ENCODE measurements around the gene PTPN22.

The PTPN22 gene

GRCh38 chr1:113871597-113872113, at the start of gene PTPN22:
Gene PTPN22 (minus strand): TSS chr1:113871712.
- no peak for DNase-seq

- no peak for DNase-seq
Measured at GRCh38 chr1:113918243-113918642, 46.7 kb upstream of the PTPN22 start.

- no peak for DNase-seq
Measured at GRCh38 chr1:113917400-113918082, 46.0 kb upstream of the PTPN22 start.

- DNase-seq: no peak
Measured at GRCh38 chr1:113916974-113917373, 45.5 kb upstream of the PTPN22 start.

DNA sequence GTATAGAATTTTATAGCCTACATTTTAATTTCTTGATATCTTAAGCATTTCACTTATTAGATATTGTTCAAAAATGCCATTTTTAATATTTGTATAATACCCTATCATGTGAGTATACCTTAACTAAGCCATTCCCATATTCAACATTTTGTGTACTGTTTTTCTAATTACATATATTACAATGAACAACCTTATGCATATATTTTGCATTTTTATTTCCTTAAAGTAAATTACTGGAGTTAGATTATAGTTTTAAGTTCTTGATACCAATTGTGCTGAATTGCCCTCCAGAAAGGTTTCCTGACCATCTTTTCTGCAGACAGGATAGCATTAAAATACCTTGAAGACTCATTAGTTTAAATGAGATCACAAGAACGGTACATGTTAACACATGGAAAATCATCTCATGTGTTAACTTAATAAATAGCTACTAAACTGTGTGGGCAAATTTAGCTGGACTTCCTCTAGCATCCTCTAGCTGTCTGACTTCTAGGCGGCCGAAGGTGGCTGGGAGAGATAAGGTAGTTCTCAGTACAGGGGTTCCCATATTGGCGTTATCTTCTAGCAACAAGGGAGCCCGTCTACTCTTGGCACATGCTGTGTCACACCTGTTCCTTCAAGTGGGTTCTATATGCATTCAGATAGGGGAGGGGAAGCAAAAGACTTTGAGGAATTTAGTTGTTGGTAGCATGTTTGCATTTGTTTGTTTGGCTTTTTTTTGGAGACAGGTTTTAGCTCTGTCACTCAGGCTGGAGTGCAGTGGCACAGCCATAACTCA, 42.6 kb upstream of the PTPN22 start:
- no peak for DNase-seq

- DNase-seq: no peak
Measured at GRCh38 chr1:113913312-113913668, 41.8 kb upstream of the PTPN22 start.

GRCh38 chr1:113912594-113913311, 41.2 kb upstream of the PTPN22 start:
- no peak for DNase-seq

DNA sequence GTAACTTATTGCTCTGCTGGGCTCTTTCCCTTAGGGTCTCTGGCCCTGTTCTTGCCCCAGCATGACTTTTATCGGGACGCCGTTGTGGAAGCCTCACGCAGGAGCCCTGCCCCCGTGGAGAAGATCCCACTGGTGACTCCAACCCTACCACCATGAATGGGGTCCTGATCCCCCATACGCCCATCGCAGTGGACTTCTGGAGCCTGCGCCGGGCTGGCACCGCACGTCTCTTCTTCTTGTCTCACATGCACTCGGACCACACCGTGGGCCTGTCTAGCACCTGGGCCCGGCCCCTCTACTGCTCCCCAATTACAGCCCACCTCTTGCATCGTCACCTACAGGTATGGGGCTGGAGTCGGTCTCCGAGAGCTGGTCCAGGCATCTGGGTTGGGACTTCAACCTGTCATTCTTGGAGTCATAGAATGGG, 33.9 kb upstream of the PTPN22 start:
- DNase-seq: no peak

GRCh38 chr1:113904674-113905434, 33.3 kb upstream of the PTPN22 start, which contains the start of the genes AP4B1 and DCLRE1B:
Gene AP4B1 (minus strand): TSS chr1:113904799. CDS start chr1:113904717, 82 bp downstream.
Gene DCLRE1B (plus strand): TSS chr1:113905326. CDS start chr1:113905587, 261 bp downstream.
- DNase-seq: peak; percentile 99

GRCh38 chr1:113904293-113904673, 32.8 kb upstream of the PTPN22 start:
- DNase-seq: no peak

GRCh38 chr1:113903501-113904292, 32.2 kb upstream of the PTPN22 start:
- DNase-seq: no peak

- DNase-seq: no peak
Measured at GRCh38 chr1:113901191-113901590, 29.7 kb upstream of the PTPN22 start.

DNA sequence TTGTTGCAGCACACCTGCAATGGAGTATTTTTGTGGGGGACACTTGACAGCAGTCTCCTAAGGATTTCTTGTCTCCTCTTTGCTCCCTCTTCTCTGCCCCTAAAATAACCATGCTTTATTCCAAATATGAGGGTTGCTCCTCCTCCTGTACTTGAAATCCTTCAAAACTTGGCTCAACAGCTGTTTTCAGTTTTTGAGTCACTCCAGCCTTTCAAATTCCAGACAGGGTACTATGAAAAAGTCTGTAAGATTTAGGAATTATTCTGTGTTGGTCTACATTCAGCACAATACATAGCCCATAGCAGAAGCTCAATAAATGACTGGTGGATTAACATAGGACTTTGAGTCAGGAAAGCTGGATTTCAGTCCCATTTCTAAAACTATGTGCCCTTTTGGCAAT, 27.6 kb upstream of the PTPN22 start:
- DNase-seq: no peak

GRCh38 chr1:113898241-113898814, 26.8 kb upstream of the PTPN22 start:
- no peak for DNase-seq

- DNase-seq: no peak
Measured at GRCh38 chr1:113895961-113896360, 24.4 kb upstream of the PTPN22 start.

DNA sequence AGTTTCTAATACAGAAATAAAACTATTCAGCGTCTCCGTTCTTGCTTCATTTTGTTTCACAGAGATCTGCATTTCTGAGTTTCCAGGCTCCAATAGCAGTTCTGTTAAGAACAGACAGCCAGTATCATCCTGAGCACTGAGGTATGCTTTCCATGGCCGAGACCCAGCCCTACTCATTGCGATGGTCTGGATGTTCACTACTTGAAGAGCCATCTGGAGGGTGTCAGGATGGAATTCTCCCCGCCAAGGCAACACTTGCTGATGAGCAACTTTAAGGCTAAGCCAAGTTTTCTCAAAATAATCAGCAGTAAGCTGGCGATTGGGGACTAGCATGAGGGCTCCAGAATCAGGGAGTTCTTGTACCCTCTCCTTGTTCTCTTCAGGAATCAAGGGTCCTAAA, 23.6 kb upstream of the PTPN22 start:
- no peak for DNase-seq

- no peak for DNase-seq
Measured at GRCh38 chr1:113893267-113893666, 21.8 kb upstream of the PTPN22 start.

GRCh38 chr1:113891631-113892220, 20.2 kb upstream of the PTPN22 start:
- DNase-seq: no peak

DNA sequence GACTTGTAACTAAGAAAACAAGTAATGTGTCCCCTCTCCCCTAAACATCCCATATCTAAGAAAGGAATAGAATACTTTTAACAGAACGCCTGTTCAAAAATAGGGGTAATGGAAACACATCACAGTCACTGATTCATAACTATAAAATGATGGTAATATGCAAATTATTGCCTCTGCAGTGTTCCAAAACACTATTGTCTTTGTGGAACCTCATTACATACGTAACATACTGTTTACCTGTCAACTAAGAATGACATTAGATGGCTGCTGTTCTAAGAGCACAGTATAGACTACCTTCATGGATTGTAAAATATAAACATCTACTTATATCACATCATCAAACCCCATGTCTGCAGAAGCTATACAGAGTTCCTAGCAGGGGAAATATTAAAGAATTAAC, 19.3 kb upstream of the PTPN22 start:
- no peak for DNase-seq

- no peak for DNase-seq
Measured at GRCh38 chr1:113887402-113888175, 16.1 kb upstream of the PTPN22 start, which contains the start of gene BCL2L15. Gene BCL2L15 (minus strand): TSS chr1:113887581. CDS start chr1:113887375, 206 bp downstream.

Data from NCI-H1092 (cell line).